GM19351 (cell line): ENCODE results near the gene KCNT1.

Source experiments
- ATAC-seq: cut with Tn5 transposase; IDR thresholded peaks from one replicate; pipeline ENCODE4 v1.9.1; 2021; ENCODE audit warnings: mild to moderate bottlenecking, moderate library complexity; ENCODE audit not compliant: unreplicated experiment

KCNT1 gene

GRCh38 chr9:135698767-135699166 is 3.2 kb upstream of the KCNT1 start:
- ATAC-seq = no peak

- no peak for ATAC-seq
These were observed 2.5 kb upstream of the KCNT1 start, which contains the start of gene SOHLH1 for GRCh38 chr9:135699440-135699839. SOHLH1 (minus strand) TSS chr9:135699481; CDS start chr9:135699467, 14 bp downstream.

- no peak for ATAC-seq
These were observed 1.5 kb upstream of the KCNT1 start for GRCh38 chr9:135700525-135700924.

- ATAC-seq = no peak
These were observed 672 bp upstream of the KCNT1 start for GRCh38 chr9:135701067-135701958.

GRCh38 chr9:135703726-135704125 is 1.7 kb downstream of the KCNT1 start:
- no peak for ATAC-seq

- ATAC-seq = no peak
These were observed 2.5 kb downstream of the KCNT1 start for GRCh38 chr9:135704483-135704882.

GRCh38 chr9:135705376-135705775 is 3.4 kb downstream of the KCNT1 start:
- ATAC-seq = no peak

GRCh38 chr9:135706288-135706687 is 4.3 kb downstream of the KCNT1 start:
- no peak for ATAC-seq

GRCh38 chr9:135707252-135708138 is 5.5 kb downstream of the KCNT1 start:
- ATAC-seq = no peak

- ATAC-seq = no peak
These were observed 6.2 kb downstream of the KCNT1 start for GRCh38 chr9:135708164-135708563.

- ATAC-seq = no peak
These were observed 9.4 kb downstream of the KCNT1 start for GRCh38 chr9:135711391-135711790.

GRCh38 chr9:135711881-135712280 is 9.9 kb downstream of the KCNT1 start:
- ATAC-seq = no peak

GRCh38 chr9:135712613-135713295 is 10.8 kb downstream of the KCNT1 start:
- ATAC-seq = no peak

- ATAC-seq = no peak
These were observed 12.5 kb downstream of the KCNT1 start for GRCh38 chr9:135714242-135715055.

GRCh38 chr9:135715056-135715595 is 13.1 kb downstream of the KCNT1 start:
- ATAC-seq = no peak

- ATAC-seq = no peak
These were observed 14.1 kb downstream of the KCNT1 start for GRCh38 chr9:135716045-135716444.

GRCh38 chr9:135717410-135717809 is 15.4 kb downstream of the KCNT1 start:
- no peak for ATAC-seq

- ATAC-seq = no peak
These were observed 16.6 kb downstream of the KCNT1 start for GRCh38 chr9:135718616-135719015.

GRCh38 chr9:135719472-135719871 is 17.5 kb downstream of the KCNT1 start:
- ATAC-seq = no peak

- ATAC-seq = no peak
These were observed 20.4 kb downstream of the KCNT1 start for GRCh38 chr9:135722365-135722764.
